Right lobe of liver (tissue), 6 donors: ENCODE data around the gene ZNF302. TPM values are rescaled to one million over a fixed set of nuclear protein-coding genes. Genes with fewer than 3 reads are reported as not detected.

Experiments used
- ATAC-seq, 4 donors: fragments of 200-7000 bp; cut with Tn5 transposase; one replicate each; pipeline ENCODE4 v1.9.1; 2020; ENCODE audit warnings: mild to moderate bottlenecking in 4 of 4, moderate library complexity in 4 of 4
- DNase-seq, 3 donors: peaks; one replicate each; pipeline ENCODE4 v3.0.0-alpha.2; 2020
- H3K27ac ChIP-seq, 3 donors: fragments of 200-600 bp; one replicate each; pipeline ENCODE4 v1.8.0; 2022
- H3K27me3 ChIP-seq, 2 donors: fragments of 200-600 bp; one replicate each; pipeline ENCODE4 v1.8.0; 2022
- H3K36me3 ChIP-seq, 4 donors: fragments of 200-600 bp; sonication (generic) in 1 of 4; one replicate each; pipeline versions ENCODE4 v1.5.1 to v1.8.0; 2017 to 2022; ENCODE audit warnings: control low read depth in 1 of 4
- H3K4me1 ChIP-seq, 4 donors: fragments of 200-600 bp; sonication (generic) in 1 of 4; one replicate each; pipeline versions ENCODE4 v1.5.1 to v1.8.0; 2017 to 2022; ENCODE audit warnings: control low read depth in 1 of 4
- H3K4me3 ChIP-seq, 3 donors: fragments of 200-600 bp; one replicate each; pipeline ENCODE4 v1.8.0; 2022
- H3K9me3 ChIP-seq, 4 donors: fragments of 200-600 bp; sonication (generic) in 1 of 4; one replicate each; pipeline versions ENCODE4 v1.5.1 to v1.8.0; 2017 to 2022; ENCODE audit warnings: control low read depth in 1 of 4
- CTCF ChIP-seq, 4 donors: fragments of 200-600 bp in 3 of 4; fragments of 450-650 bp in 1 of 4; IDR thresholded peaks; one replicate each; pipeline versions ENCODE4 v1.5.1 to v1.8.0; 2016 to 2022; ENCODE audit warnings: antibody characterized with exemption in 4 of 4, mild to moderate bottlenecking in 2 of 4
- POLR2A ChIP-seq: fragments of 450-650 bp; IDR thresholded peaks from one replicate; pipeline ENCODE4 v1.6.1; 2017; ENCODE audit warnings: antibody characterized with exemption, mild to moderate bottlenecking
- WGBS: methylation state at CpG from one replicate; pipeline ENCODE4 v1.1.6; 2018; ENCODE audit warnings: low coverage, low lambda C conversion rate; ENCODE audit not compliant: insufficient coverage; ENCODE audit errors: missing lambda C conversion rate; 5-methylcytosine and 5-hydroxymethylcytosine counted together
- intact Hi-C, 2 donors: fragments of 100-400 bp; cut with DNase I; formaldehyde crosslinking; loops; one replicate each; pipeline versions ENCODE4 v1.11.2 to v1.14.1; 2022
- total RNA-seq, 6 experiments: library from RNA; depleted of rRNA in 2 of 6; stranded (reverse); fragments of >200 nt in 2 of 6; fragmentation: NEBNext Ultra II Directional in 3 of 6; extraction: Animal tissue kit (Norgen Biotek cat#: 25700) in 3 of 6; gene quantifications; one replicate each; pipeline versions ENCODE4 v1.1.0 to v1.2.4, GENCODE V29; 2016 to 2023
- donor health status: DM: no; HTN: yes; CAD: no.
- donor health status: DM: no; HTN: no; CAD: no.
- donor health status: DM: no; HTN: no; CAD: no.
- donor health status: DM: no; HTN: yes; CAD: no.
- donor health status: DM: no; HTN: yes; CAD: no.

ZNF302 gene
- total RNA-seq, 6 experiments from 2014 or later = 7.3 to 14.5 (median 10.1) TPM

- Histone ChIP-seq H3K27ac (no peak overlapping the region), H3K4me3 (no peak overlapping the region), H3K9me3 (peaks cover 0 to 11% (median 6%) of the 10 kb centered on the region in 4 donors), H3K36me3 (peaks cover 0 to 24% (median 12%) of the 10 kb centered on the region in 4 donors), H3K27me3 (no peaks in the 10 kb centered on the region), H3K4me1 (no peaks in the 10 kb centered on the region)
- WGBS = 44% methylated on average over 2 of the region's 2 CpGs
- peak in 2 of 4 donors; percentile 38 to 68 for ATAC-seq
- no peak for TF ChIP-seq CTCF (IDR thresholded peaks at IDR 0.05)
- no peak for TF ChIP-seq POLR2A
- peak in 1 of 3 donors; percentile 52 for DNase-seq
- intact Hi-C loops = no loop called here
Measured at GRCh38 chr19:34687348-34687747, 9.9 kb downstream of the ZNF302 start.

GRCh38 chr19:34688592-34688991, 11.1 kb downstream of the ZNF302 start:
- peaks cover 0 to 12% (median 2%) of the 10 kb centered on the region in 4 donors for H3K36me3 ChIP-seq
- WGBS = 82% methylated on average over 1 of the region's 1 CpG
- intact Hi-C loops = no loop called here
- H3K4me3 ChIP-seq = no peak overlapping the region
- no peaks in the 10 kb centered on the region for H3K27me3 ChIP-seq
- H3K27ac ChIP-seq = no peak overlapping the region
- peaks cover 0 to 11% (median 6%) of the 10 kb centered on the region in 4 donors for H3K9me3 ChIP-seq
- TF ChIP-seq POLR2A = no peak
- TF ChIP-seq CTCF (IDR thresholded peaks at IDR 0.05) = no peak
- ATAC-seq (no peak), DNase-seq (no peak)
- no peaks in the 10 kb centered on the region for H3K4me1 ChIP-seq

GRCh38 chr19:34690372-34690771, 12.9 kb downstream of the ZNF302 start:
- no peak overlapping the region for H3K4me3 ChIP-seq
- no peak for ATAC-seq
- no peaks in the 10 kb centered on the region for H3K27me3 ChIP-seq
- TF ChIP-seq CTCF (IDR thresholded peaks at IDR 0.05) = no peak
- no peak for TF ChIP-seq POLR2A
- H3K27ac ChIP-seq = no peak overlapping the region
- H3K9me3 ChIP-seq = peaks cover 0 to 6% (median under 1%) of the 10 kb centered on the region in 4 donors
- H3K36me3 ChIP-seq = peaks cover 0 to 2% (median 0%) of the 10 kb centered on the region in 4 donors
- 56% methylated on average over 3 of the region's 3 CpGs for WGBS
- intact Hi-C loops = no loop called here
- H3K4me1 ChIP-seq = no peaks in the 10 kb centered on the region
- no peak for DNase-seq

GRCh38 chr19:34692549-34692948, 15.1 kb downstream of the ZNF302 start:
- H3K36me3 ChIP-seq = no peaks in the 10 kb centered on the region
- H3K9me3 ChIP-seq = no peaks in the 10 kb centered on the region
- ATAC-seq (no peak), DNase-seq (no peak)
- no peaks in the 10 kb centered on the region for H3K4me1 ChIP-seq
- WGBS = 33% methylated on average over 1 of the region's 2 CpGs
- no peak for TF ChIP-seq CTCF (IDR thresholded peaks at IDR 0.05)
- TF ChIP-seq POLR2A = no peak
- no peak overlapping the region for H3K4me3 ChIP-seq
- no peak overlapping the region for H3K27ac ChIP-seq
- H3K27me3 ChIP-seq = no peaks in the 10 kb centered on the region
- intact Hi-C loops = no loop called here

- Histone ChIP-seq H3K4me1 (no peaks in the 10 kb centered on the region), H3K36me3 (no peaks in the 10 kb centered on the region), H3K4me3 (no peak overlapping the region), H3K27me3 (no peaks in the 10 kb centered on the region), H3K27ac (no peak overlapping the region), H3K9me3 (no peaks in the 10 kb centered on the region)
- DNase-seq = no peak
- TF ChIP-seq CTCF (IDR thresholded peaks at IDR 0.05) (no peak), POLR2A (no peak)
- WGBS = no CpG with 5 or more reads among the region's 2 CpGs
- intact Hi-C loops = no loop called here
- ATAC-seq = no peak
Measured at GRCh38 chr19:34707661-34708060, 30.2 kb downstream of the ZNF302 start.
